ENCODE data around the gene TLCD1.
"Not testable (repeated sequence)": the region's sequence is repeated elsewhere in the genome, so short reads cannot be mapped to it uniquely, and the experiment has no call there.

TLCD1 gene

DNA sequence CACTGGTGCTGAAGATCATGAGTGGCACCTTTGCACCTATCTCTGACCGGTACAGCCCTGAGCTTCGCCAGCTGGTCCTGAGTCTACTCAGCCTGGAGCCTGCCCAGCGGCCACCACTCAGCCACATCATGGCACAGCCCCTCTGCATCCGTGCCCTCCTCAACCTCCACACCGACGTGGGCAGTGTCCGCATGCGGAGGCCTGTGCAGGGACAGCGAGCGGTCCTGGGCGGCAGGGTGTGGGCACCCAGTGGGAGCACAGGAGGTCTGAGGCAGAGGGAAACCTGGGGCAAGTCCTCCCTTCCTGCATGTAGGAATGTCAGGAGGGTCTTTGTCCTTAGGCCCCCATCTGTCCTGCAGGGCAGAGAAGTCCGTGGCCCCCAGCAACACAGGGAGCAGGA, 11.3 kb upstream of the TLCD1 start:
- H3K4me2 ChIP-seq = peak overlapping the region; percentile 64 to 100 (median 96); a peak in 21 of 22 replicates
- H3K27ac ChIP-seq = peak overlapping the region in 9 of 11 experiments; percentile 35 to 95 (median 90); a peak in 18 of 22 replicates
- peaks cover 47 to 69% (median 65%) of the 10 kb centered on the region in 10 experiments for H3K4me1 ChIP-seq
- H3K27me3 ChIP-seq = no peaks in the 10 kb centered on the region
- no peak for TF ChIP-seq Cebpa-rat (IDR thresholded peaks at IDR 0.05)
- H3K4me3 ChIP-seq = 0 out of 20 replicates have a peak overlapping the region, but pooled peaks of 2 of the 10 experiments have one; percentile 1 to 9
- H4K20me1 ChIP-seq = no peaks in the 10 kb centered on the region
- H3K9ac ChIP-seq = peak overlapping the region in 7 of 11 experiments; percentile 34 to 72 (median 64); a peak in 12 of 22 replicates
- H3K36me3 ChIP-seq = peaks cover 0 to 15% (median 5%) of the 10 kb centered on the region in 11 experiments; a peak in 7 of 22 replicates
- peaks cover 0 to 35% (median 6%) of the 10 kb centered on the region in 11 experiments; a peak in 14 of 22 replicates for H3K9me3 ChIP-seq (replicated peaks in 1 of 11)

DNA sequence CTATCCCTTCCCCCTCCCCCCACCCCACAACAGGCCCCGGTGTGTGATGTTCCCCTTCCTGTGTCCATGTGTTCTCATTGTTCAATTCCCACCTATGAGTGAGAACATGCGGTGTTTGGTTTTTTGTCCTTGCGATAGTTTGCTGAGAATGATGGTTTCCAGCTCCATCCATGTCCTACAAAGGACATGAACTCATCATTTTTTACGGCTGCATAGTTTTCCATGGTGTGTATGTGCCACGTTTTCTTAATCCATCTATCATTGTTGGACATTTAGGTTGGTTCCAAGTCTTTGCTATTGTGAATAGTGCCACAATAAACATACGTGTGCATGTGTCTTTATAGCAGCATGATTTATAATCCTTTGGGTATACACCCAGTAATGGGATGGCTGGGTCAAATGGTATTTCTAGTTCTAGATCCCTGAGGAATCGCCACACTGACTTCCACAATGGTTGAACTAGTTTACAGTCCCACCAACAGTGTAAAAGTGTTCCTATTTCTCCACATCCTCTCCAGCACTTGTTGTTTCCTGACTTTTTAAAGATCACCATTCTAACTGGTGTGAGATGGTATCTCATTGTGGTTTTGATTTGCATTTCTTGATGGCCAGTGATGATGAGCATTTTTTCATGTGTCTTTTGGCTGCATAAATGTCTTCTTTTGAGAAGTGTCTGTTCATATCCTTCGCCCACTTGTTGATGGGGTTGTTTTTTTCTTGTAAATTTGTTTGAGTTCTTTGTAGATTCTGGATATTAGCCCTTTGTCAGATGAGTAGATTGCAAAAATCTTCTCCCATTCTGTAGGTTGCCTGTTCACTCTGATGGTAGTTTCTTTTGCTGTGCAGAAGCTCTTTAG, 10.1 kb upstream of the TLCD1 start:
- not testable (repeated sequence) for H4K20me1 ChIP-seq, H3K9ac ChIP-seq, H3K27ac ChIP-seq, H3K4me3 ChIP-seq, H3K27me3 ChIP-seq, H3K4me2 ChIP-seq
- Histone ChIP-seq H3K9me3 (replicated peaks in 1 of 11) (peaks cover 0 to 35% (median 6%) of the 10 kb centered on the region in 11 experiments; a peak in 14 of 22 replicates), H3K4me1 (peaks cover 35 to 57% (median 54%) of the 10 kb centered on the region in 10 experiments), H3K36me3 (peaks cover 0 to 15% (median 5%) of the 10 kb centered on the region in 11 experiments; a peak in 7 of 22 replicates)

DNA sequence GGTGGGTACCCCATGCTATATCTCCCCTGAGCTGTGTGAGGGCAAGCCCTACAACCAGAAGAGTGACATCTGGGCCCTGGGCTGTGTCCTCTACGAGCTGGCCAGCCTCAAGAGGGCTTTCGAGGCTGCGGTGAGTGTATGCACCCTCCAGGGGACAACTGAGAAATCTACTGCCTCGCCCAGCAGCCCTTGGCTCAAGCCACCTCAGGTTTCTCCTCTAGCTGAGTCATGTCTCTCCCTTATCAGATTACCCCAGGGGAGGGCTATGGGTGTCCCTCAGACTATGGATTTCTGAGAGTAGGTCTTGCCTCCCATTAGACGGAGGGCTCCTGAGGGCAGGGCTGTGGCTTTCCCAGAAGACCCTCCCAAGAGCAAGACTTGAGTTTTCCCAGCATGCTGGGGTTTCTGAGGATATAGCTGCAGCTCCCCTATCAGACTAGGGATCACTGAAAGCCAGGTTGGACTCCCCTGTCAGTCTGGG, 9.2 kb upstream of the TLCD1 start:
- Histone ChIP-seq H3K9ac (no peak overlapping the region), H3K4me3 (no peak overlapping the region), H4K20me1 (no peaks in the 10 kb centered on the region), H3K4me2 (peak overlapping the region in 9 of 11 experiments; percentile 5 to 26 (median 10); a peak in 7 of 22 replicates), H3K27ac (peak overlapping the region in 2 of 11 experiments; percentile 17 to 34; a peak in 3 of 22 replicates), H3K4me1 (peaks cover 29 to 52% (median 48%) of the 10 kb centered on the region in 10 experiments), H3K9me3 (replicated peaks in 1 of 11) (peaks cover 0 to 28% (median 6%) of the 10 kb centered on the region in 11 experiments; a peak in 14 of 22 replicates), H3K36me3 (peaks cover 0 to 15% (median 5%) of the 10 kb centered on the region in 11 experiments; a peak in 7 of 22 replicates), H3K27me3 (no peaks in the 10 kb centered on the region)
- TF ChIP-seq Cebpa-rat (IDR thresholded peaks at IDR 0.05) = no peak

DNA sequence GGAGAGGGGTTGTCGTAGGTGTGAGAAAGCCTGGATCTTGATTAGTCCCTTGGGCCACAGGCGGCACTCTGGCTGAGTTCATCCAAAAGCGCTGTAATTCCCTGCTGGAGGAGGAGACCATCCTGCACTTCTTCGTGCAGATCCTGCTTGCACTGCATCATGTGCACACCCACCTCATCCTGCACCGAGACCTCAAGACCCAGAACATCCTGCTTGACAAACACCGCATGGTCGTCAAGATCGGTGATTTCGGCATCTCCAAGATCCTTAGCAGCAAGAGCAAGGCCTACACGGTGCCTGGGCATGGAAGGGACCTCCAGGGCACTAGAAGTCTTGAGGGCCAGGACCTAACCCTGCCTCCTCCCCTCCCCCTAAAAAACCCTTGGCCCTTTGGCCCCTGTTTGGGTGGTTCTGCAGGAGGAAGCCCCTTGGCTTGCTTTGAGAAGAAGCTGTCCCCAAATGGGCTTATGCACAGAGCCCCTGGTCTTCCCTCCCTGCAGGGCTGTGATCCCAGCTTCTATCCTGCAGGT, 8.7 kb upstream of the TLCD1 start:
- Histone ChIP-seq H3K27ac (peak overlapping the region in 2 of 11 experiments; percentile 17 to 34; a peak in 3 of 22 replicates), H3K9me3 (replicated peaks in 1 of 11) (peaks cover 0 to 23% (median 6%) of the 10 kb centered on the region in 11 experiments; a peak in 13 of 22 replicates), H3K9ac (no peak overlapping the region), H3K4me3 (no peak overlapping the region), H3K4me1 (peaks cover 32 to 52% (median 48%) of the 10 kb centered on the region in 10 experiments), H3K4me2 (peak overlapping the region in 10 of 11 experiments; percentile 5 to 26 (median 12); a peak in 8 of 22 replicates), H4K20me1 (no peaks in the 10 kb centered on the region), H3K27me3 (no peaks in the 10 kb centered on the region), H3K36me3 (peaks cover 0 to 15% (median 5%) of the 10 kb centered on the region in 11 experiments; a peak in 6 of 22 replicates)
- no peak for TF ChIP-seq Cebpa-rat (IDR thresholded peaks at IDR 0.05)

DNA sequence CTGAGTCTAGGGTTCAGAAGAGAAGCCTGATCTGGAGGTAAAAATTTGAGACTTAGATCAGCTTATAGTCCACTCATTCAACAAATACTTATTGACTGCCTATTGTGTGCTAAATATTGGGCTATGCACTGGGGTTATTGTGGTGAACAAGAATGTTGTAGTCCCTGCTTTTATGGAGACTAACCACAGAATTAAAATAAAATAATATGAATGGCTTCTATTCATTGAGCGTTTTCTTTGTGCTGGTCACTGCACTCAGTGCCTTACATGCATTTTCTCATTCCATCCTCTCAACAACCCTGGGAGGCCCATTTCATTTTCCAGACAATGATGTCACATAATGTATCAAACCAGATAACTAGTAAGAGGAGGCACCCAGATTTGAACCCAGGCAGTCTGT, 7.3 kb upstream of the TLCD1 start:
- Histone ChIP-seq H4K20me1 (no peaks in the 10 kb centered on the region), H3K4me2 (no peak overlapping the region), H3K36me3 (peaks cover 0 to 15% (median 5%) of the 10 kb centered on the region in 11 experiments; a peak in 6 of 22 replicates), H3K4me3 (no peak overlapping the region), H3K27me3 (no peaks in the 10 kb centered on the region), H3K4me1 (peaks cover 28 to 46% (median 42%) of the 10 kb centered on the region in 10 experiments), H3K27ac (no peak overlapping the region), H3K9ac (no peak overlapping the region), H3K9me3 (replicated peaks in 1 of 11) (peaks cover 0 to 9% (median 5%) of the 10 kb centered on the region in 11 experiments; a peak in 12 of 22 replicates)
- no peak for TF ChIP-seq Cebpa-rat (IDR thresholded peaks at IDR 0.05)

DNA sequence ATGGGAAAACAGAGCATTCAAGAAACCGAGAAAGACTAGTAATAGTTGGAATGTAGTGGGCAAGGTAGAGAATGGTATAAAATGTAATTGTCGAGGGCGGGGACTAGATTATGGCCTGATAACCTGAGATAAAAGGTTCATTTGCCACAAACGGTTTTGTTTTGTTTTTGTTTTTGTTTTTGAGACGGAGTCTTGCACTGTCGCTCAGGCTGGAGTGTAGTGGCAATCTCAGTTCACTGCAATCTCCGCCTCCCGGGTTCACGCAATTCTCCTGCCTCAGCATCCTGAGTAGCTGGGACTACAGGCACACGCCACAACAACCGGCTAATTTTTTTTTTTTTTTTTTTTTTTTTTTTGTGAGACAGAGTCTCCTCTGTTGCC, 3.9 kb upstream of the TLCD1 start:
- peaks cover 0 to 10% (median 4%) of the 10 kb centered on the region in 11 experiments; a peak in 11 of 22 replicates for H3K36me3 ChIP-seq
- peak overlapping the region in 6 of 11 experiments; percentile 72 to 97 (median 86); a peak in 8 of 22 replicates for H3K9ac ChIP-seq
- peak overlapping the region in 2 of 10 experiments; percentile 68 to 79; a peak in 3 of 20 replicates for H3K4me3 ChIP-seq
- no peaks in the 10 kb centered on the region for H3K27me3 ChIP-seq
- peak overlapping the region; percentile 77 to 100 (median 99); a peak in 20 of 22 replicates for H3K4me2 ChIP-seq
- H3K9me3 ChIP-seq (replicated peaks in 1 of 11) = no peaks in the 10 kb centered on the region
- H4K20me1 ChIP-seq = peaks cover under 1 to 10% (median 9%) of the 10 kb centered on the region in 11 experiments; a peak in 18 of 22 replicates
- H3K27ac ChIP-seq = peak overlapping the region in 8 of 11 experiments; percentile 49 to 90 (median 82); a peak in 15 of 22 replicates
- TF ChIP-seq Cebpa-rat (IDR thresholded peaks at IDR 0.05) = no peak
- peaks cover 34 to 48% (median 45%) of the 10 kb centered on the region in 10 experiments for H3K4me1 ChIP-seq

DNA sequence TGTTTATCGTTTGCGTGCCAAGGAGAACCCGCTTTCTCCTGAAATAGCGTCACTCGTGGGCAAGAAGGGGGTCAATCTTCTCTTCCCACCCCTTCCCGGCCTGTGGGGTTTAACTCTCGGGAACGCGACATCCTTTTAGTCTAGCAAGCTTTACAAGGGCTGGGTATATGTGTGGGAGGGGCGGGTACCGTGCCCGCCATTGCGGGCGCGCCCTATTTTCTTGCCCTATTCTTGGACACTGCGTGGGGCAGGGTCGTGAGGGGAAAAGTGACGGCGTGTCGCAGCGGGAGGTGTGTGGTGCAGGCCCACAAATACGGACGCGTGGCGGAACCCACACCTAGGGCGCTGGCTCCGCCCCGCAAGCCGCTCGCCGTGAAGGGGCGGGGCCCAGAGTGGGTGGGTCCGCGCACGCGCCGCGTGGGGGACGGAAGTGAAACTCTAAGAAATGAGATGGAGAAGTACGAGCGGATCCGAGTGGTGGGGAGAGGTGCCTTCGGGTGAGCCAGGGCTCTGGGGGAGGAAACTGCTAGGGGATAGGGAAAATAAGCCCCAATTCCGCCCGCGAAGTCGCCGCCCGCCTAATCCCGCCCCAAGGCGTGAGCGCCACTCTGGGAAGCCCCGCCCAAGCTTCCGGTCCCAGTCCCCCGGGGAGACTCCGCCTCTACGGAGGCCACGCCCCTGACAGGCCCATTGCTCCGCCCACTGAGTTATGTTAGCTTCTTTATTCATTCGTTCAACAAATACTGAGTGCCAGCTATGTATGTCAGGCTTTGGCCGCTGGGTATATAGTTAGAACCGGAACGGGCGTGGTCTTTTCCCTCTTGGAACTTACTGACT, 2.5 kb upstream of the TLCD1 start, which contains the start of gene NEK8:
Gene NEK8, plus strand, starts transcription at position 425 of the 837 bp plus-strand sequence. Its CDS starts 26 bp downstream, at position 451.
- Histone ChIP-seq H3K9me3 (replicated peaks in 1 of 11) (no peaks in the 10 kb centered on the region), H3K4me3 (peak within 1 kb of the TSS; percentile 63 to 87 (median 78)), H3K27me3 (no peaks in the 10 kb centered on the region), H3K4me2 (peak within 1 kb of the TSS; percentile 85 to 100 (median 100)), H3K27ac (peak within 1 kb of the TSS; percentile 49 to 93 (median 83); a peak in 21 of 22 replicates), H4K20me1 (peaks cover 14 to 24% (median 22%) of the 10 kb centered on the region in 11 experiments; a peak in 21 of 22 replicates), H3K36me3 (peaks cover 12 to 15% (median 14%) of the 10 kb centered on the region in 11 experiments), H3K9ac (peak within 1 kb of the TSS; percentile 72 to 99 (median 93)), H3K4me1 (peaks cover 46 to 56% (median 51%) of the 10 kb centered on the region in 10 experiments)
- TF ChIP-seq Cebpa-rat (IDR thresholded peaks at IDR 0.05) = no peak

Measured in BLaER1 treated with 17β-estradiol and CSF1 and Interleukin-3, amounts not matched to agents 10 nM and 100 nM (cell line).